Large intestine (tissue), 3 donors: ENCODE measurements around the gene SLC44A5. TPM values are rescaled to one million over a fixed set of nuclear protein-coding genes. Genes with fewer than 3 reads are reported as not detected.
"Not testable (repeated sequence)": the region's sequence is repeated elsewhere in the genome, so short reads cannot be mapped to it uniquely, and the experiment has no call there.

Source experiments
- DNase-seq, 2 donors: peaks; one replicate each; pipeline versions ENCODE4 v3.0.0 to v3.0.0-alpha.2; 2013
- H3K27ac ChIP-seq: one replicate; pipeline ENCODE4 v1.5.1; 2013; ENCODE audit warnings: low read length
- H3K27me3 ChIP-seq: 2 replicates; pipeline ENCODE4 v1.6.1; 2013; ENCODE audit warnings: low read length; ENCODE audit not compliant: control insufficient read depth, insufficient read depth
- H3K36me3 ChIP-seq: 2 replicates; pipeline ENCODE4 v1.6.1; 2013; ENCODE audit warnings: low read length; ENCODE audit not compliant: control insufficient read depth, insufficient read depth
- H3K4me1 ChIP-seq: one replicate; pipeline ENCODE4 v1.6.1; 2013; ENCODE audit warnings: low read length; ENCODE audit not compliant: control insufficient read depth, insufficient read depth
- H3K4me3 ChIP-seq: one replicate; pipeline ENCODE4 v1.5.1; 2013; ENCODE audit warnings: low read length
- H3K9me3 ChIP-seq: one replicate; pipeline ENCODE4 v1.6.1; 2013; ENCODE audit warnings: mild to moderate bottlenecking, low read depth, low read length, moderate library complexity; ENCODE audit not compliant: control insufficient read depth
- WGBS: methylation state at CpG from one replicate; pipeline ENCODE4 v1.1.5; 2013; ENCODE audit warnings: low lambda C conversion rate; ENCODE audit not compliant: insufficient coverage; 5-methylcytosine and 5-hydroxymethylcytosine counted together
- polyA plus RNA-seq: library from polyadenylated mRNA; unstranded; fragments of 120-200 nt; gene quantifications from one replicate; pipeline ENCODE4 v1.2.1, GENCODE V29; 2013

SLC44A5 gene
- polyA plus RNA-seq, 1 donor = 3.7 TPM

DNA sequence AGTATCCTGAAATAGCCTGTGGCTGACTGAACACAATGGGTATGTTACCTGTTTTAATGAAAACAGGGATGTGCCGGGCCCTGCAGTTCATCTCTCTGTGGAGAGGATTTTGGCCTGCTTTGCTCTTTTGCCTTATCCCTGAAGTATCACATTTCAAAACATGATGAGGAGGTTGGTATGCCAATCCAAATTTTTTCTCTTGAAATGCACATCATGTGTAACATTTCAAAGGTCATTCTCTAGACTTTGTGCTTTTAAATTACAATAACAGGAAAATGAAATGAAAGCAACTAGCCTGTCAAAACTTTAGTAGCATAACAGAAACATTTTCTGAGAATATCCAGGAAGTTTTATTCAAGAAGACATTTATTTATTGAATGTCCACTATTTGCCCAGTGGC, 118.9 kb downstream of the SLC44A5 start:
- no CpG with 5 or more reads among the region's 1 CpG for WGBS

GRCh38 chr1:75487399-75487798, 123.5 kb downstream of the SLC44A5 start:
- no peaks in the 10 kb centered on the region for H3K36me3 ChIP-seq
- DNase-seq = no peak
- no peak overlapping the region for H3K27ac ChIP-seq
- H3K4me3 ChIP-seq = no peak overlapping the region
- H3K27me3 ChIP-seq = no peaks in the 10 kb centered on the region
- no peaks in the 10 kb centered on the region for H3K4me1 ChIP-seq
- H3K9me3 ChIP-seq = no peaks in the 10 kb centered on the region
- WGBS = no CpG with 5 or more reads among the region's 4 CpGs

More for the DNA sequence above, 118.9 kb downstream of the SLC44A5 start:
- no peaks in the 10 kb centered on the region for H3K36me3 ChIP-seq
- H3K9me3 ChIP-seq = no peaks in the 10 kb centered on the region
- peak in 1 of 2 donors; percentile 17 for DNase-seq
- H3K27me3 ChIP-seq = no peaks in the 10 kb centered on the region
- H3K27ac ChIP-seq = no peak overlapping the region
- H3K4me3 ChIP-seq = no peak overlapping the region
- H3K4me1 ChIP-seq = peaks cover 4% of the 10 kb centered on the region

GRCh38 chr1:75484789-75485188, 126.1 kb downstream of the SLC44A5 start:
- Histone ChIP-seq H3K27ac (no peak overlapping the region), H3K9me3 (no peaks in the 10 kb centered on the region), H3K27me3 (no peaks in the 10 kb centered on the region), H3K36me3 (no peaks in the 10 kb centered on the region), H3K4me1 (no peaks in the 10 kb centered on the region), H3K4me3 (no peak overlapping the region)
- DNase-seq = no peak
- WGBS = no CpG with 5 or more reads among the region's 1 CpG

GRCh38 chr1:75482951-75483350, 128.0 kb downstream of the SLC44A5 start:
- no peaks in the 10 kb centered on the region for H3K36me3 ChIP-seq
- no peaks in the 10 kb centered on the region for H3K4me1 ChIP-seq
- H3K4me3 ChIP-seq = no peak overlapping the region
- H3K27ac ChIP-seq = no peak overlapping the region
- no peak for DNase-seq
- no peaks in the 10 kb centered on the region for H3K27me3 ChIP-seq
- WGBS = no CpG with 5 or more reads among the region's 2 CpGs
- no peaks in the 10 kb centered on the region for H3K9me3 ChIP-seq

DNA sequence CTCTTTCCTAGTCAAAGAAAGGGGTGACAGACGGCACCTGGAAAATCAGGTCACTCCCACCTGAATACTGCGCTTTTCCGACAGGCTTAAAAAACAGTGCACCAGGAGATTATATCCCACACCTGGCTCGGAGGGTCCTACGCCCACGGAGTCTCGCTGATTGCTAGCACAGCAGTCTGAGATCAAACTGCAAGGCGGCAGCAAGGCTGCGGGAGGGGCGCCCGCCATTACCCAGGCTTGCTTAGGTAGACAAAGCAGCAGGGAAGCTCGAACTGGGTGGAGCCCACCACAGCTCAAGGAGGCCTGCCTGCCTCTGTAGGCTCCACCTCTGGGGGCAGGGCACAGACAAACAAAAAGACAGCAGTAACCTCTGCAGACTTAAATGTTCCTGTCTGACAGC, 134.4 kb downstream of the SLC44A5 start:
- H3K4me3 ChIP-seq = not testable (repeated sequence)

DNA sequence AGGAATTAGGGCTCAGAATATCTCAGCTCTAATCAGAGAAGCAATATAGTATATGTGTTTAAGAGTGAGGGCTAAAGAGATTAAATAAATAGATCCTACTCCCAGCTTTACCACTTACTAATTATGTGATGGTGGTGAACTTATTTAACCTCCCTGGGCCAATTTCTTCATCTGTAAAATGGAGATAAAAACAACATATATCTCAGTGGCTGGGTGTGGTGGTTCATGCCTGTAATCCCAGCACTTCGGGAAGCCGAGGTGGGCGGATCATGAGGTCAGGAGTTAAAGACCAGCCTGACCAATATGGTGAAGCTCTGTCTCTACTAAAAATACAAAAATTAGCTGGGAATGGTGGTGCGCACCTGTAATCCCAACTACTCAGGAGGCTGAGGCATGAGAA, 135.2 kb downstream of the SLC44A5 start:
- no peaks in the 10 kb centered on the region for H3K9me3 ChIP-seq
- no peaks in the 10 kb centered on the region for H3K27me3 ChIP-seq
- WGBS = no CpG with 5 or more reads among the region's 4 CpGs
- no peak overlapping the region for H3K27ac ChIP-seq
- no peaks in the 10 kb centered on the region for H3K36me3 ChIP-seq
- no peak for DNase-seq
- H3K4me3 ChIP-seq = no peak overlapping the region
- no peaks in the 10 kb centered on the region for H3K4me1 ChIP-seq

More for the DNA sequence above, 134.4 kb downstream of the SLC44A5 start:
- H3K36me3 ChIP-seq, H3K27ac ChIP-seq, DNase-seq, H3K27me3 ChIP-seq, H3K9me3 ChIP-seq, H3K4me1 ChIP-seq: not testable (repeated sequence)
- WGBS = no CpG with 5 or more reads among the region's 12 CpGs

- DNase-seq = no peak
- Histone ChIP-seq H3K27ac (no peak overlapping the region), H3K27me3 (no peaks in the 10 kb centered on the region), H3K36me3 (no peaks in the 10 kb centered on the region), H3K4me1 (no peaks in the 10 kb centered on the region), H3K4me3 (no peak overlapping the region), H3K9me3 (no peaks in the 10 kb centered on the region)
- 83% methylated on average over 3 of the region's 4 CpGs for WGBS
Measured at GRCh38 chr1:75472971-75473603, 137.8 kb downstream of the SLC44A5 start.

GRCh38 chr1:75472089-75472970, 138.6 kb downstream of the SLC44A5 start:
- Histone ChIP-seq H3K4me3 (no peak overlapping the region), H3K27me3 (no peaks in the 10 kb centered on the region), H3K9me3 (no peaks in the 10 kb centered on the region), H3K27ac (no peak overlapping the region), H3K36me3 (no peaks in the 10 kb centered on the region), H3K4me1 (no peaks in the 10 kb centered on the region)
- WGBS = 83% methylated on average over 1 of the region's 5 CpGs
- no peak for DNase-seq

- H3K27me3 ChIP-seq = no peaks in the 10 kb centered on the region
- no peaks in the 10 kb centered on the region for H3K36me3 ChIP-seq
- H3K4me3 ChIP-seq = no peak overlapping the region
- 100% methylated on average over 1 of the region's 3 CpGs for WGBS
- no peak overlapping the region for H3K27ac ChIP-seq
- no peak for DNase-seq
- H3K4me1 ChIP-seq = no peaks in the 10 kb centered on the region
- H3K9me3 ChIP-seq = no peaks in the 10 kb centered on the region
Measured at GRCh38 chr1:75471252-75471651, 139.7 kb downstream of the SLC44A5 start.

- no peaks in the 10 kb centered on the region for H3K4me1 ChIP-seq
- no peaks in the 10 kb centered on the region for H3K36me3 ChIP-seq
- no peak overlapping the region for H3K27ac ChIP-seq
- H3K9me3 ChIP-seq = no peaks in the 10 kb centered on the region
- H3K4me3 ChIP-seq = no peak overlapping the region
- no peaks in the 10 kb centered on the region for H3K27me3 ChIP-seq
- no peak for DNase-seq
- WGBS = 100% methylated on average over 2 of the region's 6 CpGs
Measured at GRCh38 chr1:75470448-75470847, 140.5 kb downstream of the SLC44A5 start.
